T-helper 1 cell treated with Interleukin-12 subunit alpha and Interleukin-12 subunit beta and Interleukin-4 antibody, amounts not matched to agents 30 μg/mL and 1 μg/mL, for 36 hours (primary cell): ENCODE measurements around the gene HUNK.
"Not testable (repeated sequence)": the region's sequence is repeated elsewhere in the genome, so short reads cannot be mapped to it uniquely, and the experiment has no call there.

ENCODE experiments used
- H3K27ac Mint-ChIP-seq: one replicate; pipeline ENCODE4 v1.8.0; 2021; ENCODE audit warnings: mild to moderate bottlenecking, mixed read lengths
- H3K27me3 Mint-ChIP-seq: one replicate; pipeline ENCODE4 v1.8.0; 2021; ENCODE audit warnings: low read depth, mixed read lengths
- H3K36me3 Mint-ChIP-seq: one replicate; pipeline ENCODE4 v1.8.0; 2021; ENCODE audit warnings: low read depth, mixed read lengths
- H3K4me1 Mint-ChIP-seq: one replicate; pipeline ENCODE4 v1.8.0; 2021; ENCODE audit warnings: low read depth, mixed read lengths
- H3K4me3 Mint-ChIP-seq: one replicate; pipeline ENCODE4 v1.8.0; 2021; ENCODE audit warnings: mild to moderate bottlenecking, moderate library complexity, mixed read lengths
- H3K9me3 Mint-ChIP-seq: one replicate; pipeline ENCODE4 v1.8.0; 2021; ENCODE audit warnings: mixed read lengths

HUNK gene

GRCh38 chr21:31931644-31932469 is 59.0 kb downstream of the HUNK start:
- H3K4me1 Mint-ChIP-seq = no peaks in the 10 kb centered on the region
- no peak overlapping the region for H3K27ac Mint-ChIP-seq
- H3K27me3 Mint-ChIP-seq = peaks cover 3% of the 10 kb centered on the region
- no peak overlapping the region for H3K4me3 Mint-ChIP-seq
- no peaks in the 10 kb centered on the region for H3K9me3 Mint-ChIP-seq
- H3K36me3 Mint-ChIP-seq = no peaks in the 10 kb centered on the region

- Mint-ChIP-seq H3K27me3 (peaks cover 3% of the 10 kb centered on the region), H3K9me3 (no peaks in the 10 kb centered on the region), H3K27ac (no peak overlapping the region), H3K36me3 (no peaks in the 10 kb centered on the region), H3K4me3 (no peak overlapping the region), H3K4me1 (no peaks in the 10 kb centered on the region)
Observed at GRCh38 chr21:31932470-31932764, 59.6 kb downstream of the HUNK start.

- H3K36me3 Mint-ChIP-seq = no peaks in the 10 kb centered on the region
- H3K27ac Mint-ChIP-seq = no peak overlapping the region
- peaks cover 3% of the 10 kb centered on the region for H3K9me3 Mint-ChIP-seq
- H3K27me3 Mint-ChIP-seq = peaks cover 3% of the 10 kb centered on the region
- H3K4me3 Mint-ChIP-seq = no peak overlapping the region
- no peaks in the 10 kb centered on the region for H3K4me1 Mint-ChIP-seq
Observed at GRCh38 chr21:31937303-31937702, 64.5 kb downstream of the HUNK start.

GRCh38 chr21:31938330-31939301 is 65.8 kb downstream of the HUNK start:
- H3K9me3 Mint-ChIP-seq = peaks cover 3% of the 10 kb centered on the region
- peaks cover 6% of the 10 kb centered on the region for H3K27me3 Mint-ChIP-seq
- H3K27ac Mint-ChIP-seq = no peak overlapping the region
- H3K36me3 Mint-ChIP-seq = no peaks in the 10 kb centered on the region
- H3K4me1 Mint-ChIP-seq = no peaks in the 10 kb centered on the region
- H3K4me3 Mint-ChIP-seq = no peak overlapping the region

- H3K27ac Mint-ChIP-seq = no peak overlapping the region
- peaks cover 3% of the 10 kb centered on the region for H3K9me3 Mint-ChIP-seq
- H3K36me3 Mint-ChIP-seq = no peaks in the 10 kb centered on the region
- H3K27me3 Mint-ChIP-seq = peaks cover 3% of the 10 kb centered on the region
- H3K4me3 Mint-ChIP-seq = no peak overlapping the region
- no peaks in the 10 kb centered on the region for H3K4me1 Mint-ChIP-seq
Observed at GRCh38 chr21:31941694-31942093, 68.9 kb downstream of the HUNK start.

- Mint-ChIP-seq H3K4me1 (no peaks in the 10 kb centered on the region), H3K27me3 (peaks cover 3% of the 10 kb centered on the region), H3K4me3 (no peak overlapping the region), H3K9me3 (peaks cover 3% of the 10 kb centered on the region), H3K36me3 (no peaks in the 10 kb centered on the region), H3K27ac (no peak overlapping the region)
Observed at GRCh38 chr21:31943561-31943960, 70.7 kb downstream of the HUNK start.

DNA sequence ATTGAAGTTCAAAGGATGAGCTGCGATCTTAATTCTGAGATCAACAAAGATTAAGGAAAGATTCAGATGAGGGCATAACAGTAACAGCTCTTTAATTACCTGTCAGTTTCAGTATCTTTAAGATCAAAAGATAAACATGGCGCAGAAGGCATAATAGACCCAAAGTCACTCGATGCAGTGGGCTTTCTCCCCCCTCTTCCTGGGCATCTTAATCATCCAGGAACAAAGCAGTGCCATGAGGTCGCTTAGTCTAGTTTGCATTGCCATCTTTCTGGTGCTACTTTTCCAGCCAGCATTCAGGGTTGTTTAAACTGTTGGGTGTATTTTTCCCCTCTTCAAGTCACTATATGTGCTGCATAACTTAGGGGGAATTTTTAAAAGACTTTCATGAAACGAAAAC is 72.3 kb downstream of the HUNK start:
- Mint-ChIP-seq H3K27me3 (peaks cover 3% of the 10 kb centered on the region), H3K36me3 (no peaks in the 10 kb centered on the region), H3K9me3 (no peaks in the 10 kb centered on the region), H3K4me1 (no peaks in the 10 kb centered on the region), H3K4me3 (no peak overlapping the region), H3K27ac (no peak overlapping the region)

- no peaks in the 10 kb centered on the region for H3K9me3 Mint-ChIP-seq
- no peak overlapping the region for H3K27ac Mint-ChIP-seq
- H3K4me3 Mint-ChIP-seq = no peak overlapping the region
- H3K27me3 Mint-ChIP-seq = peaks cover 3% of the 10 kb centered on the region
- no peaks in the 10 kb centered on the region for H3K4me1 Mint-ChIP-seq
- no peaks in the 10 kb centered on the region for H3K36me3 Mint-ChIP-seq
Observed at GRCh38 chr21:31945546-31945945, 72.7 kb downstream of the HUNK start.

GRCh38 chr21:31946231-31946630 is 73.4 kb downstream of the HUNK start:
- H3K27ac Mint-ChIP-seq = no peak overlapping the region
- no peaks in the 10 kb centered on the region for H3K9me3 Mint-ChIP-seq
- peaks cover 3% of the 10 kb centered on the region for H3K27me3 Mint-ChIP-seq
- H3K36me3 Mint-ChIP-seq = no peaks in the 10 kb centered on the region
- no peaks in the 10 kb centered on the region for H3K4me1 Mint-ChIP-seq
- H3K4me3 Mint-ChIP-seq = no peak overlapping the region

DNA sequence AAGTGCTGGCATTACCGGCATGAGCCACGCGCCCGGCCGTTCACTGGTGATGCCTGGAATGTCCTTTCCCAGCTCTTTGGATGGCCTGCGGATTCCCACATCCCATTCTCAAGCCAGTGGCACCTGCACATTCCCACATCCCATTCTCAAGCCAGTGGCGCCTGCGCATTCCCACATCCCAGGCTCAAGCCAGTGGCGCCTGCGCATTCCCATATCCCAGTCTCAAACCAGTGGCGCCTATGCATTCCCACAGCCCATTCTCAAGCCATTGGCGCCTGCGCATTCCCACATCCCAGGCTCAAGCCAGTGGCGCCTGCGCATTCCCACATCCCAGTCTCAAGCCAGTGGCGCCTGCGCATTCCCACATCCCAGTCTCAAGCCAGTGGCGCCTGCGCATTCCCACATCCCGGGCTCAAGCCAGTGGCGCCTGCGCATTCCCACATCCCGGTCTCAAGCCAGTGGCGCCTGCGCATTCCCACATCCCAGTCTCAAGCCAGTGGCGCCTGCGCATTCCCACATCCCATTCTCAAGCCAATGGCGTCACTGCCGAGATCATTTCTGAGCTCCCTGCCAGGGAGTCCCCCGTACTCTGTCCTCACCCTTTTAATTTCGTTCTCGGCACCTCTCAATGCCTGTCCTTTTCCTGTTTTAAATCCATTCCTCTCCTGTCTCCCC is 74.2 kb downstream of the HUNK start:
- H3K4me3 Mint-ChIP-seq, H3K27me3 Mint-ChIP-seq, H3K4me1 Mint-ChIP-seq, H3K9me3 Mint-ChIP-seq, H3K27ac Mint-ChIP-seq, H3K36me3 Mint-ChIP-seq: not testable (repeated sequence)

DNA sequence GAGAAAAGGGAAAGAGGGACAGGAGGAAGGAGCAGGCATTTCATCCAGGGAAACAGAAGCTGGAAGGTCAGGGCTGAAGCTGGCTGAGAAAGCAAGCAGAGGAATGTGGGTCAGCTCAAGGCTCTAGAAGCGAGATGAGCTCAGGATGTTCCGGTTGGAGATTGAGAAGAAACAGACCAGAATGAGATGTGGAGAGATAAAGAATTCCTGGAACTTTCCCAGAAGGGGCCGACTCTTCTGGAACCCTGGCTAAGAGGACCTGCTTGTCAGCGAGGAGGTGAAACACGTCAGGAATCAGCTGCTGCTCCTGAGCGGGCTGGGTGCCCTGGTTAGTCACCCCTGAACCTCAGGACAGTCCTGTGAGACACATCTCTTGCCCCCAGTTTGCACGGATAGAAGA is 75.9 kb downstream of the HUNK start:
- Mint-ChIP-seq H3K9me3 (no peaks in the 10 kb centered on the region), H3K27ac (no peak overlapping the region), H3K27me3 (no peaks in the 10 kb centered on the region), H3K36me3 (no peaks in the 10 kb centered on the region), H3K4me3 (no peak overlapping the region), H3K4me1 (no peaks in the 10 kb centered on the region)

GRCh38 chr21:31952828-31953227 is 80.0 kb downstream of the HUNK start:
- no peak overlapping the region for H3K4me3 Mint-ChIP-seq
- H3K4me1 Mint-ChIP-seq = no peaks in the 10 kb centered on the region

GRCh38 chr21:31957631-31958030 is 84.8 kb downstream of the HUNK start:
- no peak overlapping the region for H3K4me3 Mint-ChIP-seq
- no peaks in the 10 kb centered on the region for H3K27me3 Mint-ChIP-seq
- H3K27ac Mint-ChIP-seq = no peak overlapping the region
- no peaks in the 10 kb centered on the region for H3K9me3 Mint-ChIP-seq
- H3K36me3 Mint-ChIP-seq = no peaks in the 10 kb centered on the region
- H3K4me1 Mint-ChIP-seq = no peaks in the 10 kb centered on the region

More at GRCh38 chr21:31952828-31953227, 80.0 kb downstream of the HUNK start:
- H3K27me3 Mint-ChIP-seq = no peaks in the 10 kb centered on the region
- H3K36me3 Mint-ChIP-seq = no peaks in the 10 kb centered on the region
- no peaks in the 10 kb centered on the region for H3K9me3 Mint-ChIP-seq
- no peak overlapping the region for H3K27ac Mint-ChIP-seq

DNA sequence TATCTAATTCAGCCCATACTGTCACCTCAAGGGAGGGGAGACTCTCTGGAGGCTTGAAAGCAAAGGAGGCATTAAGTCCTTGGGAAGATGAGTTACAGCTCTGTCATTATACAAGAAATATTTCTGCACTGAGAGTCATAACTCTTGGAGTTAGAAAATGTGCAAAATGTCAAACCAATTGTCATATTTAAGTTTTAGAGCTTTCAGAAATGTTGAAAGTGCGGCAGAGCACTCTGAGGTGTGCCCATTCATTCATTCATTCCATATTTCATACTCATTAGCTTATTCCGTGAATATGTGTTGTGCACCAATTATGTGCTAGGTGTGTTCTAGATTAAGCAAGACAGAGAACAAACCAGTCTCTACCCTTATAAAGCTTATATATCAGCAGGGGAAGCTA is 87.1 kb downstream of the HUNK start:
- H3K36me3 Mint-ChIP-seq = no peaks in the 10 kb centered on the region

More for the DNA sequence above, 87.1 kb downstream of the HUNK start:
- H3K27me3 Mint-ChIP-seq = no peaks in the 10 kb centered on the region
- no peak overlapping the region for H3K27ac Mint-ChIP-seq
- H3K4me3 Mint-ChIP-seq = no peak overlapping the region
- H3K4me1 Mint-ChIP-seq = no peaks in the 10 kb centered on the region
- H3K9me3 Mint-ChIP-seq = no peaks in the 10 kb centered on the region
